PC-3 (cell line): ENCODE data around the gene BASP1. TPM values are rescaled to one million over a fixed set of nuclear protein-coding genes. Genes with fewer than 3 reads are reported as not detected.

Experiments
- ATAC-seq: fragments of 200-7000 bp; cut with Tn5 transposase; 2 replicates; pipeline ENCODE4 v1.9.1; 2020; ENCODE audit warnings: mild to moderate bottlenecking, moderate library complexity
- BruUV-seq: library from RNA; stranded (reverse); fragments of 400-500 nt; replicated peaks from 2 replicates; lab custom pipeline; 2021; lab: Mats Ljungman, UMichigan
- CTCF ChIA-PET: fragments of 300-600 bp; sonication (Branson Sonifier 250); formaldehyde crosslinking; loops from one replicate; lab custom pipeline; 2022; ENCODE audit warnings: antibody characterized with exemption; lab: Charles Lee
- POLR2A ChIA-PET: fragments of 300-600 bp; sonication (Branson Sonifier 250); formaldehyde crosslinking; loops from one replicate; lab custom pipeline; 2022; ENCODE audit warnings: antibody characterized with exemption; ENCODE audit not compliant: unreplicated experiment; lab: Charles Lee
- DNase-seq: peaks from one replicate; pipeline ENCODE4 v3.0.0-alpha.2; 2015
- H2AFZ ChIP-seq: fragments of 300-600 bp; sonication (generic); 2 replicates; pipeline ENCODE4 v1.6.0; 2016; ENCODE audit warnings: antibody characterized with exemption, low read length
- H3F3A ChIP-seq: fragments of 300-600 bp; sonication (generic); one replicate; pipeline ENCODE4 v1.6.0; 2017; ENCODE audit warnings: antibody characterized with exemption, low read length, control low read depth, mild to moderate bottlenecking; ENCODE audit not compliant: unreplicated experiment
- H3K27ac ChIP-seq: fragments of 300-600 bp; sonication (generic); 2 replicates; pipeline ENCODE4 v1.5.1; 2016; ENCODE audit warnings: mild to moderate bottlenecking, low read length
- H3K27me3 ChIP-seq: fragments of 300-600 bp; sonication (generic); 2 replicates; pipeline ENCODE4 v1.6.1; 2016; ENCODE audit warnings: low read length, mixed read lengths
- H3K36me3 ChIP-seq: fragments of 300-600 bp; sonication (generic); 2 replicates; pipeline ENCODE4 v1.6.1; 2016; ENCODE audit warnings: low read depth, mixed run types, low read length, mixed read lengths
- H3K4me1 ChIP-seq: fragments of 300-600 bp; sonication (generic); 2 replicates; pipeline ENCODE4 v1.5.1; 2016; ENCODE audit warnings: low read length; ENCODE audit not compliant: insufficient read depth
- H3K4me2 ChIP-seq: fragments of 300-600 bp; sonication (generic); 2 replicates; pipeline ENCODE4 v1.6.0; 2016; ENCODE audit warnings: low read length
- H3K4me3 ChIP-seq: fragments of 300-600 bp; sonication (generic); 2 replicates; pipeline ENCODE4 v1.5.1; 2016; ENCODE audit warnings: mild to moderate bottlenecking, low read length, mixed read lengths
- H3K79me2 ChIP-seq: fragments of 300-600 bp; sonication (generic); 2 replicates; pipeline ENCODE4 v1.6.1; 2017; ENCODE audit warnings: low read length, mixed read lengths
- H3K9ac ChIP-seq: fragments of 300-600 bp; sonication (generic); 2 replicates; pipeline ENCODE4 v1.6.0; 2016; ENCODE audit warnings: mild to moderate bottlenecking, low read length
- H3K9me2 ChIP-seq: fragments of 300-600 bp; sonication (generic); replicated peaks from 2 replicates; pipeline ENCODE4 v1.6.1; 2016; ENCODE audit warnings: mixed run types, low read length, mixed read lengths
- H3K9me3 ChIP-seq: fragments of 300-600 bp; sonication (generic); 2 replicates; pipeline ENCODE4 v1.6.1; 2016; ENCODE audit warnings: low read length, mixed read lengths
- H4K20me1 ChIP-seq: fragments of 300-600 bp; sonication (generic); 2 replicates; pipeline ENCODE4 v1.6.1; 2016; ENCODE audit warnings: low read length, mixed read lengths
- EZH2 ChIP-seq: fragments of 300-600 bp; sonication (generic); IDR thresholded peaks from one replicate; pipeline ENCODE4 v1.6.1; 2017; ENCODE audit warnings: antibody characterized with exemption, mild to moderate bottlenecking, low read length; ENCODE audit not compliant: unreplicated experiment
- EZH2phosphoT487 ChIP-seq: fragments of 300-600 bp; sonication (generic); IDR thresholded peaks from 2 replicates; pipeline ENCODE4 v1.6.1; 2018; ENCODE audit warnings: mild to moderate bottlenecking, antibody characterized with exemption, low read length, borderline replicate concordance
- intact Hi-C: fragments of 100-400 bp; cut with micrococcal nuclease; formaldehyde crosslinking; loops from 2 replicates; pipeline ENCODE4 v1.9.0; 2023
- total RNA-seq: library from RNA; depleted of rRNA; stranded (reverse); fragments of >200 nt; gene quantifications from 2 replicates; pipeline ENCODE4 v1.2.3, GENCODE V29; 2014
- TF ChIP-seq, protein P1 (sequence below): fragments of 300-600 bp; sonication (generic); conservative IDR thresholded peaks from 2 replicates; pipeline ENCODE4 v1.5.1; 2017; ENCODE audit warnings: antibody characterized with exemption, low read depth, mild to moderate bottlenecking, low read length

The BASP1 gene
- total RNA-seq, 1 experiment from 2014 or later, result 169 TPM

DNA sequence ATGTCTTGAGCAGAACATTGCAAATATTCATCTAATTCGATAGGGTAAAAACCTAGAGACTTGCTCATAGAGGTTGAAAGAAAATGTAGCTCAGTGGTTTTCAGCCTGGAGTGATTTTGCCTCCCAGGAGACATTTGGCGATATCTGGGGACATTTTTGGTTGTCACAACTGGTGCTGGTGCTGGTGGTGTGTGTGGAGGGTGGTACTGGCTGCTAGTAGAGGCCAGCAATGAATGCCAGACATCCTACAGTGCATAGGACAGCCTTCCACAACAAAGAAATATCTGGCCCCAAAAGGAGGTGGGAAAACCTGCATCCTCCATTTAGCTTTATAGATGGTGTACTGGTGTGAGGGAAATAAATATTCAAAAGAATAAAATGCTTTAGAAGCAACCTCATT is 2.1 kb upstream of the BASP1 start:
- H3K4me1 ChIP-seq, result peaks cover 23% of the 10 kb centered on the region
- ChIA-PET POLR2A (interaction anchor here (0.5 kb wide), 1 partner anchor 564 kb away, joined by 4 read pairs; no protein-coding TSS in a partner anchor), CTCF (interaction anchor here (1.1 to 2.8 kb wide), 3 partner anchors 736 to 1066 kb away, joined by 3 to 21 read pairs (median 6); no protein-coding TSS in a partner anchor)
- H3K27ac ChIP-seq, result no peak overlapping the region
- BruUV-seq, result no TSS peak
- H3K4me3 ChIP-seq, result peak overlapping the region; percentile 67
- 0 out of 2 replicates have a peak, but pooled peaks cover under 1% of the 10 kb centered on the region for H3K36me3 ChIP-seq
- no peak overlapping the region for H3K9ac ChIP-seq
- no peaks in the 10 kb centered on the region for H3K27me3 ChIP-seq
- H3F3A ChIP-seq, result no peaks in the 10 kb centered on the region
- no peak for ATAC-seq
- peak overlapping the region; percentile 88 for H3K4me2 ChIP-seq
- no peak for DNase-seq
- TF ChIP-seq EZH2 (no peak), EZH2phosphoT487 (no peak)
- TF ChIP-seq, protein P1, sequence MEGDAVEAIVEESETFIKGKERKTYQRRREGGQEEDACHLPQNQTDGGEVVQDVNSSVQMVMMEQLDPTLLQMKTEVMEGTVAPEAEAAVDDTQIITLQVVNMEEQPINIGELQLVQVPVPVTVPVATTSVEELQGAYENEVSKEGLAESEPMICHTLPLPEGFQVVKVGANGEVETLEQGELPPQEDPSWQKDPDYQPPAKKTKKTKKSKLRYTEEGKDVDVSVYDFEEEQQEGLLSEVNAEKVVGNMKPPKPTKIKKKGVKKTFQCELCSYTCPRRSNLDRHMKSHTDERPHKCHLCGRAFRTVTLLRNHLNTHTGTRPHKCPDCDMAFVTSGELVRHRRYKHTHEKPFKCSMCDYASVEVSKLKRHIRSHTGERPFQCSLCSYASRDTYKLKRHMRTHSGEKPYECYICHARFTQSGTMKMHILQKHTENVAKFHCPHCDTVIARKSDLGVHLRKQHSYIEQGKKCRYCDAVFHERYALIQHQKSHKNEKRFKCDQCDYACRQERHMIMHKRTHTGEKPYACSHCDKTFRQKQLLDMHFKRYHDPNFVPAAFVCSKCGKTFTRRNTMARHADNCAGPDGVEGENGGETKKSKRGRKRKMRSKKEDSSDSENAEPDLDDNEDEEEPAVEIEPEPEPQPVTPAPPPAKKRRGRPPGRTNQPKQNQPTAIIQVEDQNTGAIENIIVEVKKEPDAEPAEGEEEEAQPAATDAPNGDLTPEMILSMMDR, result no peak
- peaks cover 5% of the 10 kb centered on the region; the same call in 1 of the 2 replicates for H4K20me1 ChIP-seq
- peak overlapping the region; percentile 86 for H2AFZ ChIP-seq
- peaks cover 28% of the 10 kb centered on the region for H3K79me2 ChIP-seq
- H3K9me2 ChIP-seq, result no peaks in the 10 kb centered on the region
- intact Hi-C loops, result loop anchor here (2.0 to 5.0 kb wide), 5 partner anchors 42 to 1099 kb away; no protein-coding TSS in a partner anchor
- no peaks in the 10 kb centered on the region for H3K9me3 ChIP-seq

DNA sequence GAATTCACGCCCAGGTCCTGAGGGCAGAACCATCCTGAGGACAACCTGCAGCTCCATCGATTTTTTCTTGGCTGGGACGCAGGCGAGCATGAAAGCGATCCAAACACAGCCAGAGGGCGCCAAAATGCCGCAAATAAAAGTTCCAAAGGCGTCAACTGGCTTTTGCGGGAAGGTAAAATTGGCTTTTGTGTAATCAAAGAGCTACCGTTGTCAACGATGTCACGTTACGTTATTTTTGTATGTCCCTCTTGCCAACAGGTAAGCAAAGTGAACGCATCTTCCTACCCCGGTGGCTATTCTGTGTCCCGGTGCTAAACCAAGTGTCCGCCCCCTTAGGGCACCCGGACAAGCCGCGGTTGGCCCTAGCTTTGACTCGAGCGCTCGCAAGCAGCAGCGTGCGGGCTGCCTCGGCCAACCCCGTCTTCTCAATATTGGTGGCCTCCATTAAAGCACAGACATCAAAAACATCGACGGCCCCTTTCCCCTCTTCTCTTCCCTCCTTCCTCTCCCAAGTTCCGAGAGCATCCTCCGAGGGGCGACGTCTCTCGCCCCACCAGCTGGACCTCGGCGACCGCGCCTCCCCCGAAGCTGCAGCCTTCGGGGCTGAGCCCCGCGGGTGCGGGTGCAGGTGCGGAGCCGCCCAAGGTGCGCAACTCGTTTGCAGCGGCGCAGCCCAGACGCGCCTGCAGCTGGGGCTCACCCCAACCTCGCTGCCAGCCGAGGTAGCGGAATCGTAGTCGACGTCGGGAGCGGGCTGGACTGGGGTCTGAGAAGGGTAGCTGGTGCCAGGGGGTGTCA is 1.1 kb upstream of the BASP1 start:
- Histone ChIP-seq H3K4me3 (peak overlapping the region; percentile 67), H3F3A (no peaks in the 10 kb centered on the region), H3K27me3 (no peaks in the 10 kb centered on the region), H3K9me2 (no peaks in the 10 kb centered on the region), H3K9me3 (no peaks in the 10 kb centered on the region), H3K36me3 (peaks cover 5% of the 10 kb centered on the region; the same call in 1 of the 2 replicates), H3K4me1 (peaks cover 29% of the 10 kb centered on the region), H4K20me1 (peaks cover 9% of the 10 kb centered on the region), H2AFZ (peak overlapping the region; percentile 86), H3K79me2 (peaks cover 38% of the 10 kb centered on the region), H3K27ac (no peak overlapping the region), H3K4me2 (peak overlapping the region; percentile 88), H3K9ac (no peak overlapping the region)
- DNase-seq, result peak; percentile 99
- intact Hi-C loops, result loop anchor here (1.0 to 5.0 kb wide), 6 partner anchors 41 to 1089 kb away; no protein-coding TSS in a partner anchor
- BruUV-seq, result TSS peak; percentile 39
- ATAC-seq, result peak; percentile 51
- CTCF ChIA-PET, result interaction anchor here (0.5 to 2.8 kb wide), 12 partner anchors 188 to 1110 kb away, joined by 3 to 21 read pairs (median 3); no protein-coding TSS in a partner anchor
- POLR2A ChIA-PET, result interaction anchor here (0.5 to 0.6 kb wide), 2 partner anchors 124 to 252 kb away, joined by 3 to 4 read pairs; no protein-coding TSS in a partner anchor
- no peak for TF ChIP-seq EZH2
- no peak for TF ChIP-seq EZH2phosphoT487
- TF ChIP-seq, protein P1, result peak; percentile 99
